Kasumi-1 (cell line): ENCODE measurements around the gene PITPNC1.
"Not testable (repeated sequence)": the region's sequence is repeated elsewhere in the genome, so short reads cannot be mapped to it uniquely, and the experiment has no call there.

Source experiments
- DNase-seq, 2 experiments: peaks; one replicate each; lab custom pipeline; 2025; lab: John Stamatoyannopoulos, UW

Gene PITPNC1

DNA sequence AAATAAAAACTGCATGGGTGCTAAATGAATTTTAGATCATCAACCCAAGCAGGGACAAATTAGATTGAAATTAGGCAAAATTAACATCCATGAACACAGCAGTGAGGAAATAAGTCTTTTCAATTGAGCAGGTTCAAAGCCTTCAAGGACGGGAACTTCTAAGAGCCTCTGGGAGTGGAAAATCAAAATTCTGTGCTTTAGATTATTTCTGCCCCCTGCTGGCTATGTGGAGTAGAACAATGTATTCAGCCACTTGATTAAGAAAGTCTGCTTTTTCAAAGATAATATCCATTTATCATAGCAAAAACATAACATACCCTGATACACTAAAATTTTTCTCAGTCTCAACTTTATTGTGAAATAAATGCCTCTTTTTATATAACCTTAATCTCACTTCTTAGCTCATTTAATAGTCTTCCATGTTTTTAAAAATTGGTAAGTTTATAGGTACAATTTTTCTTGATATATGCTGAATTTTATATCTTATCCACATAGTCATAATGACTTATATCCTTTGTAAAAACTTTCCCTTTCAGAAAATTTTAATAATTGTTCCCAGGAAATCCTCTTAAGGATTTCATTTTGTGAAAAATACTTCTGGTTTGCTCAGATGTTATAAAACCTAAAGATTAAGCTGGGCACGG lies 312.6 kb downstream of the PITPNC1 start:
- DNase-seq: peak; percentile 77 to 94

DNA sequence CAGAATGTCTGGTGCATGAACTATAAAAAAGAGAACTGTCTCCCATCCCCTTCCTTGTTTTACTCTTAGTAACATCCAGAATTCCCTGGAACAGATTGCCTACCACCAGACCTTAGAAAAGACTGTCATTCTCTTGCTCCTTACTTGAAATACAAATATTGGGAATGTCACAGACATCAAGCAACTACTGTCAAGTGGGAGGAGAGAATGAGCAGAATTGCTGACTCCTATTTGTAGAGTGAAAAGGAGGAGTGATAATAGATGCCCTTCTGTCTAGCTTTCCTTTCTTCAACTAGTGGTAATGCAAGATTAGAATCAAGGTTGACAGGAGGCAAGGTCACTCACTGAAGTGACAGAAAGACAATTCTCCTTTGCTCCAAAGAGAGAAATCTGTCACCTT lies 316.7 kb downstream of the PITPNC1 start:
- DNase-seq: no peak

DNA sequence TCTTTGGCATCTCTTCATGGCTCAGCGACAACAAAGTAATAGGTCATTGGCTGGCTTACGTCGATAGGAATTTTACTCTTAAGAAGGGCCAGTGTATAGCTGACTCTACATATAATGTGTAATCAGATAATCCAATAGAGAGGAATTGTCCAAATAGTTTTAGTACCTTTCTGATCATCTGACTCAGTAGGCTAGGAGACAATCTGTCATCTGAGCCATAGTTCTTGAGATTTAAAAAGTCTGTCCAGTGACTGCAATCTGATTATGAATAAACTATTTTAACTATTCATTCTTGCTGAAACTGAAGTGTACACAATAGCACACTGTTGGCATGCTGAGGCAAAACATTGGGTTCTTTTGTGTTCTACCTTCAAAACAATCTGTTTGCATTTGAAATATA lies 319.3 kb downstream of the PITPNC1 start:
- DNase-seq: no peak

DNA sequence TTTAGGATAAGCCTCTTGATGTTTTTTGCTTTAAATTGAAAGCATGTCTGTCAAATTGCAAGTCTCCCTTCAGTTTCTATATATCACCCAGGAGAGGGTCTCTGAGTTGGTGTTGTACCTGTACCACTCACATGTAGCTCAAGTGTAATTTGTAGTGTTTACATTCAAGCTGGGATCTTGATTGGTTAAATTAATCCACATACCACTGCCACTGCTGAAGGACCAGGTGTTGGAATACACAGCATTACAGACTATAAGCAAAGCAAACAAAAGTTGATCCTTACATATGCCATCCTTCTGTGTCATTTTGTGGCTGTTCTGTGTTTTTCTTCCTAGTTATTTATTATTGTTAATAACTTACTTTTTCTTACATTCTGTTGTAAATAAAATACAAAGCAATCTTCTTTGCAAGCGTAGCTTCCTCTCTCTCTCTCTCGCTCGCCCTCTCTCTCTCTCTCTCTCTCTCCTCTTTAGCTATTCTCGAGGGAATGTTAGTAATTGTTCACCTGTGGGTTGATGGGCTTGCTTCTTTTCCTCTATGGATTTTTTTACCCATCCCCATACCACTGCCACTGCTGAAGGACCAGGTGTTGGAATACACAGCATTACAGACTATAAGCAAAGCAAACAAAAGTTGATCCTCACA lies 319.9 kb downstream of the PITPNC1 start:
- no peak for DNase-seq

DNA sequence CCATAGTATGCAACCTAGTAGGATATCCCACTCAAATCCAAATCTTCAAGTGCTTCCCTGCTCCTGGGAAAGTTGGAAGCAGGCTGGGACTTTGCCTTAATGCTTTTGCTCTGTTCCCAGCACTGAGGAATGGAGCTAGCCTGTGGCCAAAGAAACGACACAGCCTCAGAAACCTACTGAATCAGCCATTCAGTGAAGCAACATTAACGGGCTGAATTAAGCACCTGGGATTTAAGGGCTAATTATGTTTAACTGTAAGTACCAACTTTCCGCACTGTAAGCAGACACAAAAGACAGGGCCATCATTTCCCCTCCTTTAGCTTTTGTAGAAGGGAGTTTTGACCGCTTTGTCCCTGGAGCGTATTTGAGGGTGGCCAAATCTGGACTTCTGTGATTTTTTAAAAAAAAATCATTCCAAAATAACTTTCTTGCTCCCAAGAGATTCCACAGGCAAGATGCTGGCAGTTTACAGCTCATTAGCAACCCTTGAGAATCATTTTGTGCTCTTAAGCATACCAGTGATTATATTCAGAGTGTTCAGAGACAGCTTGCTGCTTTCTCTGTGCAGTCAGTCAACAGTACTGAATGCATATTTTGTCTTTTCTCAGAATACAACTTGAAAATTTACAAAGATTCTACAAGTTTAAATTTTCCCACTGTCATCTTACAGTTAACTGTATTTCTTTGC lies 323.1 kb downstream of the PITPNC1 start:
- DNase-seq: no peak

- DNase-seq: no peak
Observed at GRCh38 chr17:67700725-67701119, 323.6 kb downstream of the PITPNC1 start.

GRCh38 chr17:67702861-67703260 lies 325.8 kb downstream of the PITPNC1 start:
- not testable (repeated sequence) for DNase-seq

DNA sequence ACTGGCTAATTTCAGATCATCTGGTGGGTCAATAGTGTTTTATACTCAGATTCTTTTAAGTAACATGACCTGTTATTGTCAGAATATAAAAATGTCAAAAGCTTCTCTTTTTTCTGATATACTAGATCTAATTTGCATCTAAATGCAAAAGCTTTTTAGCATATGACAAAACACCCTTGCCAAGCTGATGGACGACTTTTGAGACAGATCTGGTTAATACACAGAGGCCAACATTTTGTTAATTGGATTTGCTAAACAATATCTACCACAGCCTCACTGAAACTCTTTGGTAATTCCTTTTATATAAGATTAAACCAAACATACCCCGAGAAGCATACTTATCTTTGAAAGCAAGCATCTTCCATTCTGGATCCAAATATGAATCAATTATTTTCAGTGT lies 330.4 kb downstream of the PITPNC1 start:
- no peak for DNase-seq

DNA sequence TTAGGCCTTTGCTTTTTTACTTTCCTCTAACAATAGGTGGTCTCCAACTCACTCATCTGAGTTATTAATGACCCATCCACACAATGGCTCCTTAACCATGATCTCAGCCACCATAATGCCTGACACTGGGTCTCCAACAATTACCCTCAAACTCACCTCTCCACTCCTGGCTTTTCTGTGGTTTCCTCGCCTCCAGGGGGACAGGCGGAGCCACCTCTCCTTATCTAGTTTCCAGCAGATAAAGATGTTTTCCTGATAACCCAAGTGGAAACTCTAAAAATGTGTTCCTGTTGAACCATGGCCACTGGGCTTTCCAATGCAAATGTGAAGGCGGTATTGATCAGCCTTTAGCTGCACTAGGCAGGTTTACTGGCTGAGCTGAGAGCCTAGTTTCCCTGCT lies 331.3 kb downstream of the PITPNC1 start:
- DNase-seq: no peak

- no peak for DNase-seq
Observed at GRCh38 chr17:67711916-67712315, 334.8 kb downstream of the PITPNC1 start.

DNA sequence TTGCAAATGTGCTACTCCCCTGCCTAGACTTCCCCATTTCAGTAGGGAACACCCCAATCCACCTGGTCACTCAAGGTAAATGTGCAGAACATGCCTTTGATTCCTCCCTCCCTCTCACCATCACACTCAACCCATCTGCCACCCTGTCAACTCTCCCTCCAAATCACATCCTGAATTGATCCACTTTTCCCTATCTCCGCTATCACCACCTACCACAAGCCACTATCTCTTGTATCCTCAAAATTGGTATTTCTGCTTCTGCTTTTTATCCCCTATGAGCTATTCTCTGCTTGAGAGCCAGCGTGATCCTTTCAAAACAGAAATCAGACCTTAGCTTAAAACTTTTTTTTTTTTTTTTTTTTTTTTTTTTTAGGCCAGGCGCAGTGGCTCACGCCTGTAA lies 335.3 kb downstream of the PITPNC1 start:
- DNase-seq: no peak

DNA sequence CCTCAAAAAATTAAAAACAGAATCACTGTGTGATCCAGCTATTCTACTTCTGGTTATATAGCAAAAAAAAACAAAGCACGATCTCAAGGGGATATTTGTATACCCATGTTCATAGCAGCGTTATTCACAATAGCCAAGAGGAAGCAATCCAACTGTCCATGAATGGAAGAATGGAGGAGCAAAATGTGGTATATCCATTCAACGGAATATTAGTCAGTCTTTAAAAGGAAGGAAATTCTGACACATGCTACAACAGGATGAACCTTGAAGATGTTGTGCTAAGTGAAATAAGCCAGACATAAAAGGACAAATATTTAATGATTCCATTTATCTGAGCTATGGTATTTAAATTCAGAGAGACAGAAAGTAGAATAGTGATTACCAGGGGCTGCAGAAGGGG lies 336.1 kb downstream of the PITPNC1 start:
- no peak for DNase-seq

GRCh38 chr17:67716405-67716798 lies 339.3 kb downstream of the PITPNC1 start:
- DNase-seq: no peak

- DNase-seq: no peak
Observed at GRCh38 chr17:67717192-67717623, 340.1 kb downstream of the PITPNC1 start.

- DNase-seq: peak; percentile 100
Observed at GRCh38 chr17:67717624-67718324, 340.7 kb downstream of the PITPNC1 start, which contains the start of gene NOL11. Gene NOL11 (plus strand): TSS chr17:67717936. CDS start chr17:67717948, 12 bp downstream.

DNA sequence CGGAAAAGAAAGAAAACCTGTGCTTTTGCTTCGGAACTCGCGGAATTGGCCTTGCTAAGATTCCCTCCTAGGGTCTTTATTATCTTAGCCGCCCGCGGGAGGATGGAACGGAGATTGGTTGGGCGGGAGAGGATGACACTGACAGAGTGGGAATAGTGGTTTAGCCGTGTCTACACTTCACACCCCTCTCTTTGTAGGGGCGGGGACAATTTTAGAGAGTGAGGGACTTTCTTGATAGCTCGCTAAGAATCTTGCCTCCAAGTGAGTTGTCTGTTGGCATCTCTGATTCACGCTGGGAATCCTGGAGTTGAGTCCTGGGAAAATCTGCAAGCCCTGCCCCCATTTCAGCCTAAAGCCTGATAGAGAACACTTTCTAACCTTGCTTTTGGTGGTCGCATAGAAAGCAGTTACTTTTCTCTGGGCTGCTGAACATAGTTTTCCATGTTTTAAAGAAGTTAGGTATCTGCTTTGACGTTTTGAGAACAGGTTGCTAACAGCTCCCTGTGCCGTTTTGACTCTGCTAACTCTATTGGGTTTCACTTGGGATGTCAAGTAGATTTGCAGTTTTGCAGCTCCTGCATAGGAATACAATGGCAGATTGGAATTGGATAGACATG lies 341.4 kb downstream of the PITPNC1 start:
- DNase-seq: peak; percentile 35 to 49

DNA sequence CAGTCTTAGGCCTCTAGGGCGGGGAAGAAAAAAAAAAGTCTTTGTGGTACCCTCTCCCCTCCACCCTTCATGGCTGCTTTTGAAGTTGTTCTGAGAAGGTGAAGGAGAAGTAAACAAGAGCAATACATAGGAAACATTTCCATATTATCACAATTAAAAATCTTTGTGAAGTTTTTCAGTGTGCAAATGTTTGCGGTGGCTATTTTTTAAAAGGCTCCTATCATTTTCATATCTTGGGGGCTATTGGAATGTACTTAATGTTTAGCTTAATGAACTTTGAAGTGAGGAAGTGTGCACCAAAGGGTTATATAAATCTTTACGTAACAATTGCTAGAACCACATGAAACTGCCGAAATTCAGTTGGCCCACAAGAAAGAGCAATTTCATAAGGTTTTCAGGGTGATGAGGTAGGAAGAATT lies 348.3 kb downstream of the PITPNC1 start:
- DNase-seq: no peak

- no peak for DNase-seq
Observed at GRCh38 chr17:67725807-67726206, 348.7 kb downstream of the PITPNC1 start.

- not testable (repeated sequence) for DNase-seq
Observed at GRCh38 chr17:67727152-67728039, 350.3 kb downstream of the PITPNC1 start.

DNA sequence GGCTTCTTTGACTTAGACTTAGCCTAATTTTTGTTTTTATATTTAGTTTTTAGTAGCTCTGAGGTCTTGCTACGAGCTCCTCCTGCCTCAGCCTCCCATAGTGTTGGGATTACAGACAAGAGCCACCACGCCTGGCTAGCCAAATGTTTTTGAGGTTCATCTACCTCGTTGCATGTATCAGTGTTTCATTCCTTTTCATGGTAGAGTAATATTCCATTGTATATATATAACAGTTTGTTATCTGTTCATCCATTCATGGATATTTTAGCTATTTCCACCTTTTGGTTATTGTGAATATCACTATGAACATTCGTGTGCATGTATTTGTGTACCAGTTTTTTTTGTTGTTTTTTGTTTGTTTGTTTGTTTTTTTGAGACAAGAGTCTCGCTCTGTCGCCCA lies 352.8 kb downstream of the PITPNC1 start:
- DNase-seq: no peak

GRCh38 chr17:67730731-67731130 lies 353.6 kb downstream of the PITPNC1 start:
- no peak for DNase-seq
